Erythroblast (primary cell): Measurements from ENCODE around the gene LRRN3.
A peak's percentile ranks its signal among the peaks of the same experiment; 100 is the strongest.
"Not testable (repeated sequence)": the region's sequence is repeated elsewhere in the genome, so short reads cannot be mapped to it uniquely, and the experiment has no call there.

Source experiments
- DNase-seq, 2 experiments: peaks; one replicate each; lab custom pipeline; 2025; lab: John Stamatoyannopoulos, UW
- GATA1 ChIP-seq: IDR thresholded peaks from 2 replicates; pipeline ENCODE4 v1.6.1; 2011; ENCODE audit warnings: low read depth, mild to moderate bottlenecking, control low read depth, low read length, moderate library complexity
- POLR2A ChIP-seq: IDR thresholded peaks from 2 replicates; pipeline ENCODE4 v1.6.1; 2011; ENCODE audit warnings: mild to moderate bottlenecking, low read length

The LRRN3 gene

GRCh38 chr7:111071556-111071955 lies 19.4 kb upstream of the LRRN3 start:
- no peak for TF ChIP-seq GATA1
- no peak for TF ChIP-seq POLR2A
- DNase-seq = no peak

GRCh38 chr7:111072658-111073057 lies 18.3 kb upstream of the LRRN3 start:
- DNase-seq = not testable (repeated sequence)

DNA sequence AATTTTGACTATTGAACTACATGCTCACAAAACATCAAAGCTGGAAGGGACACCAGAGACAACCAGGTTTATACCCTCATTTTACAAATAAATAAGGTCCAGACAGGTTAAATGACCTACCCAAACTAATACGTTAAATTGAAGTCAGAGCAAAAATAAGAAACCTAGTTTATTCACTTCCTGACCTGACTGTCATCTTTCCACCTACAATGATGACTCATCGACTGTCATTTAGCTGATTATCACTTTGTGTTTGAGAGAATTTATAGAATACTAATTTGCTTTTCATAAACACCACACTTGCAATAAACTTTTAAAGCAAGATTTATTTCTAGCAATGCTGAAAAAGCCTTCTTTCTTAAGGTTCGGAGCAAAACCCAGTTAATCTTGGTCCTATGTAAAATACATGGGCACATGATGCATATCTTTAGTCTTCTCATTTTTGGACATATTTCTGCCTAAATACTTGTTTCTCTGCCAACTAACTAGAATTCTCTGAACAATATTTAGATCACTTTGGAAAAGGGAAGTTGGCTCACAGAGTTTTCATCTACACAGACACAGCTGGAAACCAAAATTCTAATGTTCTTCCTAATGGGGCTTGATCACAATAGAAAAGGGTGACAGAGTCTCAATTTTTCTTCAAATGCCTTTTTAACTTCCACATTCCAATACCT lies 16.7 kb upstream of the LRRN3 start:
- DNase-seq = no peak
- no peak for TF ChIP-seq POLR2A
- no peak for TF ChIP-seq GATA1

GRCh38 chr7:111074748-111075146 lies 16.2 kb upstream of the LRRN3 start:
- DNase-seq = peak; percentile 3 to 47
- no peak for TF ChIP-seq POLR2A
- TF ChIP-seq GATA1 = no peak

- TF ChIP-seq GATA1 = no peak
- TF ChIP-seq POLR2A = no peak
- DNase-seq = no peak
Observed at GRCh38 chr7:111075498-111075897, 15.4 kb upstream of the LRRN3 start.

GRCh38 chr7:111076205-111076604 lies 14.7 kb upstream of the LRRN3 start:
- DNase-seq = no peak
- no peak for TF ChIP-seq GATA1
- TF ChIP-seq POLR2A = no peak

DNA sequence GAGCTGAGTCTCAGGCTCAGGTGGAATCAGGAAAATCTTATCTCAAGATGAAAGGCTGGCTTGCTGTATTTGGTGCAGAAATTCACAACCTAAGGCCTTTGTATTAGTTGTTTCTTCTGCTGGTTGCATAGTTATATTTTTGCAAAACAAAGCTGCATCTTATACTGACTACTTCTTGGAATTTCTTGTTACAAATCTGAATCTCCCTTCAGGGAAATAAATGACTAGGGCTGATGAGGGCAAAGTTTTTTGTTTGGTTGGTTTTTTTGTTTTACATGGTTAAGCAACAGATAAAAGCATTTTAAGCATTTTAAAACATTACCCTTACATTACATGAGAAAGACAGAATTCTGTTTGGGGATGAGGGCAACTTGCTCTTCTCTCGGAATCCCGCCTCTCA lies 13.9 kb upstream of the LRRN3 start:
- no peak for DNase-seq

DNA sequence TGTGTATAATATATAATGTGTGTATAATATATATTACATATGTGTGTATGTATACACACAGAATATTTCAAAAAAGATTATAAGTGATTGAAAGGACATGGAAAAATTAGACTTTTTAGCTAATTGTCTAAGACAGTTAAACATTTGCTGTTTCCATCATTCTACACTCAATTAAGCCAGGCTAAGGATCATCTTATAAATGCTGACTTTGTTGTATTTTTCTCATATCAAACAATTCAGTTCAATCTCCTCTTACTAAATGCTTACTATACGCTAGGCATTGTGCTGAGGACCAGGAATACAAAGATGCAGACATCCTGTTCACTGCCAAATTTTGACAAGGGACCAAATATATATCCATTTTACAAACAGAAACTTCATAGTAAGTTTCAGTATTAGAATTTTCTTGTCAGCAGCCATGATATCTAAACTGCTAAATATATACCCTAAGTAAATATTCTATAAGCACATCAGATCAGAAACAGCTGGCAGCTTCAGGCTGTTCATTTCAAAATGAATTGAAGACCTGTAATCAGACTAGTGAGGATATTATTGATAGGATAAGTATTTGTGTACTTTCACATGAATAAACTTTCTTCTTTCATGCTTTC lies 10.3 kb upstream of the LRRN3 start:
- no peak for DNase-seq
- TF ChIP-seq POLR2A (no peak), GATA1 (no peak)

More for the DNA sequence above, 13.9 kb upstream of the LRRN3 start:
- TF ChIP-seq POLR2A (no peak), GATA1 (no peak)

DNA sequence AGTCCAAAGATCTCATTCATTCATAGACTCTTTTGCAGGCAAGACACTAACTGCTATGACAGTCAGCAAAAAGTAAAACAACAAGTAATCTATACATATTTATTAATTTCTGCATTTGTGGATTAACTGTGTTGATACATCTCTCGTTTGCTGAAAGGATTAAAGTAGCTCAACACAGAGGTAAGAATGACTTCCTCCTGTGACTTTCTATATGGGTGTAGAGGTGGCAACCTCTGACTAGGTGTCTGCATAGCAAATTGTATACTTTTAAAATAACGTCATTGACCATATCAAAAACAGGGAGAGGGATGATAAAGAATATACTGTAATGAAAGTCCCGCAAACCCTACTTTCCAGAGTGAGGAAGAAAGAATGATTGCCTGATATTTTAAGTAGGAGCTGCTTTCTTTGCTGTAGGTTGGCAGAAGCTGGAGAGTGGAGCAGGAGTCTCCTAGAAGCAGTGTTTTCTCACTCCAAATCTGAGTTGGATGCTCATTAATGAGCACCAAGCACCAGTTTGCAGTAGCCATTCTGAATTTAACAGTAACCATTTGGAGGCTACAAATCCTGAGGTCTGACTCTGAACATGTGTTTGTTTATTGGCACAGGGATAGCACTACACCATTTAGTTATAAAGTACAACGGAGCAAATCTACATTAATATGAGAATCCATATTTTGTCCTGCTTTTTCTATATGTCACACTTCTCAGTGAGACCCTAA lies 9.2 kb upstream of the LRRN3 start:
- no peak for DNase-seq
- no peak for TF ChIP-seq POLR2A
- no peak for TF ChIP-seq GATA1

GRCh38 chr7:111082351-111082750 lies 8.6 kb upstream of the LRRN3 start:
- no peak for DNase-seq
- TF ChIP-seq POLR2A (no peak), GATA1 (no peak)

DNA sequence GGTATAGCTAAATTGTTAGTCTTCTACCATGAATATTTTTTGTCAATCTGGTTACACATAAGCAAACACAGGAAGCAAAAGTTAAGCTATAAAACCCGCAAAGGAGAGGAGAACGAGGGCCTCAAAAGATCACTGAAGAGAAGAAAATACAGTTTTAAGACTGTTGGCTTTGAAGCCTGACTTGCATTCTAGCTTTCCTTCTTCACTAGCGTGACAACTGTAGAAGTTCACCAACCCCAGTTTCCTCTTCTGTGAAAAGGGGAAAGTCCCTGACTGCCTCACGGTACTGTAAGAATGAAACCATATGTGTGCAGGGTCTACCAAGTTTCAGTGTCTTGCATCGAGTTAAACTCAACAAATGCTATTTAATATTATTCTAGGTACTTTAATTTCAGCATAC lies 7.5 kb upstream of the LRRN3 start:
- TF ChIP-seq POLR2A (no peak), GATA1 (no peak)

DNA sequence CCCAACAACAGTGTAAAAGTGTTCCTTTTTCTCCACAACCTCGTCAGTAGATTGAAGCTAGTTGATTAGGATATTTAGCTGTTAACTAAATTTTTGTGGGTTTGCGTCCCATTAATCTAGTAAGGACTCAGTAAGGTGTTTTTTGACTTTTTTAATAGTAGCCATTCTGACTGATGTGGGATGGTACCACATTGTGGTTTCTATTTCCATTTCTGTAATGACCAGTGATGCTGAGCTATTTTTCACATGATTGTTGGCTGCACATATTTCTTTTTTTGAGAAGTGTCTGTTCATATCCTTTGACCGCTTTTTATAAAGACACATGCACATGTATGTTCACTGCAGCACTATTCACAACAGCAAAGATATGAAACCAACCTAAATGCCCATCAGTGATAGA lies 5.6 kb upstream of the LRRN3 start:
- TF ChIP-seq POLR2A (no peak), GATA1 (no peak)

More for the DNA sequence above, 7.5 kb upstream of the LRRN3 start:
- DNase-seq = peak in 1 of 2 experiments; percentile 1

GRCh38 chr7:111086532-111086931 lies 4.4 kb upstream of the LRRN3 start:
- TF ChIP-seq GATA1 = no peak
- no peak for TF ChIP-seq POLR2A
- DNase-seq = no peak

More for the DNA sequence above, 5.6 kb upstream of the LRRN3 start:
- DNase-seq = no peak

DNA sequence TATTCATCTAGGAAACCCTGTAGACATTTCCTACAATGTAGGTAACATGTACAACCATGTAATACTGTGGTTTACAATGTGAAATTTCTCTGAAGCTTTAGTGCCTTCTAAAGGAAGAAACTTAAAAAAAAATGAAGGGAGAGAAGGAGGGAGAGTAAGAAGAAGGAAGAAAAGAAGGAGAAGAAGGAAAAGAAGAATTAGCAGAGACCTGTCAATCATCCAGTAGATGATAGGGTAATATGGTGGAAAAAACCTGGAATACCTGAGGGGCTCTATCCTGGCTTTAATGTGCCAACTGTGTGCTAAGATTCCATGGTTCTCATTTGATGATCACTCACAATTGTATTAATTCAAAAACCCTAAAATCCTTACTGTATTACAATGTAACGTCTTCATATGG lies 2.6 kb upstream of the LRRN3 start:
- no peak for DNase-seq
- TF ChIP-seq GATA1 (no peak), POLR2A (no peak)
